ENCODE data around the gene TUBGCP6. TPM values are rescaled to one million over a fixed set of nuclear protein-coding genes. Genes with fewer than 3 reads are reported as not detected.
A peak's percentile ranks its signal among the peaks of the same experiment; 100 is the strongest.

Gene TUBGCP6
- total and polyA plus RNA-seq, 8 donors = 37.8 to 112 (median 50.2) TPM

DNA sequence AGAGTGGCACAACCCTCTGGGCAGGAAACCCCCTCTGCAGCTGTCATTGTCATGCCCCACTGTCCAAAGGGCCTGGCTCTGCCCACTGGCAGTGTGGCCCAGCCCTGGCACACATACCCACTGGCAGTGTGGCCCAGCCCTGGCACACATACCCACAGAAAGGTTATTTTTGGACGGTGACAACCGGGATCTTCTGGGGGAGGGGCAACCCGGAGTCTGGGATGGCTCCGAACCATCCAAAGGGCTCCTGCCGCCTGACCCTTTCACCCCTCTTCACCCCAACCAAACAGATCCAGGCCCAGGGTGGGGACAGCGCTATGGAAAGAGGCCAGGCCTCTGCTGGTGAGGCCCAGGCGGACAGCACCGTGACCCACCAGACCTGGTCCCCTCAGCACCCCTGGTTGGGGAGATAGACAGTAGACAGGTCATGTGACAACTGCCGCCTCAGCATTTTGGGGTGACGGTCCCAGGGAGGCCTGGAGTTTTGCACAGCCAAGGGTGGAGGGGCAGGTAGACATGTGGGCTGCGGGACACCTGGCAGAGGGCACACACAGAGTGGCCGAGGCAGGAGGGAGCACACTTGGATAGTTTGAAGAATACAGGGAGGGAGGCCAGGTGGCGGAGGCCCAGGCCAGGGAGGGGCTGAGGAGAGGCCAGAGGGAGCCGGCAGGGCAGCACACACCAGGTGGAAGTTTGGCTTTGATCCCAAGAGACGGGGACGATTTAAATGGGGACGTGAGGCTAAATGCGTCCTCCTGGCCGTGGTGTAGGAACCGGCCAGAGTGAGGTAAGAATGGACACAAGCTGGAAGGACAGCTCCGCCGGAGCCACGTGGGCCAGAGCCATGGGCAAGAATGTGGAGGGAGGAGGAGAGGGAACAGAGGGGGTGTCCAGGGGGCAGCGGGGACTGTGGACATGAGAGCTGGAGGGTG is 13.8 kb upstream of the TUBGCP6 start:
- H3K27me3 ChIP-seq = peaks cover 0 to 59% (median 21%) of the 10 kb centered on the region in 3 donors
- intact Hi-C loops (cut with DNase I; ENCODE audit: low total_unique reads) = loop anchor here (10.0 kb wide), 1 partner anchor 246 kb away; the partner anchor contains the start of genes LMF2 and NCAPH2
- 59 to 77% (median 63%) methylated on average over 23 to 24 of the region's 24 CpGs for WGBS, 5 donors
- H3K4me1 ChIP-seq = peaks cover 15 to 58% (median 54%) of the 10 kb centered on the region in 4 donors
- H3K4me3 ChIP-seq = no peak overlapping the region
- peak in 1 of 2 donors; percentile 56 for DNase-seq
- peaks cover 0 to 12% (median 4%) of the 10 kb centered on the region in 4 donors for H3K36me3 ChIP-seq
- TF ChIP-seq POLR2AphosphoS5 (IDR thresholded peaks at IDR 0.05) (no peak), EP300 (IDR thresholded peaks at IDR 0.05) (no peak), POLR2A (IDR thresholded peaks at IDR 0.05) (no peak)
- TF ChIP-seq, protein P1, sequence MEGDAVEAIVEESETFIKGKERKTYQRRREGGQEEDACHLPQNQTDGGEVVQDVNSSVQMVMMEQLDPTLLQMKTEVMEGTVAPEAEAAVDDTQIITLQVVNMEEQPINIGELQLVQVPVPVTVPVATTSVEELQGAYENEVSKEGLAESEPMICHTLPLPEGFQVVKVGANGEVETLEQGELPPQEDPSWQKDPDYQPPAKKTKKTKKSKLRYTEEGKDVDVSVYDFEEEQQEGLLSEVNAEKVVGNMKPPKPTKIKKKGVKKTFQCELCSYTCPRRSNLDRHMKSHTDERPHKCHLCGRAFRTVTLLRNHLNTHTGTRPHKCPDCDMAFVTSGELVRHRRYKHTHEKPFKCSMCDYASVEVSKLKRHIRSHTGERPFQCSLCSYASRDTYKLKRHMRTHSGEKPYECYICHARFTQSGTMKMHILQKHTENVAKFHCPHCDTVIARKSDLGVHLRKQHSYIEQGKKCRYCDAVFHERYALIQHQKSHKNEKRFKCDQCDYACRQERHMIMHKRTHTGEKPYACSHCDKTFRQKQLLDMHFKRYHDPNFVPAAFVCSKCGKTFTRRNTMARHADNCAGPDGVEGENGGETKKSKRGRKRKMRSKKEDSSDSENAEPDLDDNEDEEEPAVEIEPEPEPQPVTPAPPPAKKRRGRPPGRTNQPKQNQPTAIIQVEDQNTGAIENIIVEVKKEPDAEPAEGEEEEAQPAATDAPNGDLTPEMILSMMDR (IDR thresholded peaks at IDR 0.05) = no peak
- H3K9me3 ChIP-seq = no peaks in the 10 kb centered on the region
- H3K27ac ChIP-seq = no peak overlapping the region

DNA sequence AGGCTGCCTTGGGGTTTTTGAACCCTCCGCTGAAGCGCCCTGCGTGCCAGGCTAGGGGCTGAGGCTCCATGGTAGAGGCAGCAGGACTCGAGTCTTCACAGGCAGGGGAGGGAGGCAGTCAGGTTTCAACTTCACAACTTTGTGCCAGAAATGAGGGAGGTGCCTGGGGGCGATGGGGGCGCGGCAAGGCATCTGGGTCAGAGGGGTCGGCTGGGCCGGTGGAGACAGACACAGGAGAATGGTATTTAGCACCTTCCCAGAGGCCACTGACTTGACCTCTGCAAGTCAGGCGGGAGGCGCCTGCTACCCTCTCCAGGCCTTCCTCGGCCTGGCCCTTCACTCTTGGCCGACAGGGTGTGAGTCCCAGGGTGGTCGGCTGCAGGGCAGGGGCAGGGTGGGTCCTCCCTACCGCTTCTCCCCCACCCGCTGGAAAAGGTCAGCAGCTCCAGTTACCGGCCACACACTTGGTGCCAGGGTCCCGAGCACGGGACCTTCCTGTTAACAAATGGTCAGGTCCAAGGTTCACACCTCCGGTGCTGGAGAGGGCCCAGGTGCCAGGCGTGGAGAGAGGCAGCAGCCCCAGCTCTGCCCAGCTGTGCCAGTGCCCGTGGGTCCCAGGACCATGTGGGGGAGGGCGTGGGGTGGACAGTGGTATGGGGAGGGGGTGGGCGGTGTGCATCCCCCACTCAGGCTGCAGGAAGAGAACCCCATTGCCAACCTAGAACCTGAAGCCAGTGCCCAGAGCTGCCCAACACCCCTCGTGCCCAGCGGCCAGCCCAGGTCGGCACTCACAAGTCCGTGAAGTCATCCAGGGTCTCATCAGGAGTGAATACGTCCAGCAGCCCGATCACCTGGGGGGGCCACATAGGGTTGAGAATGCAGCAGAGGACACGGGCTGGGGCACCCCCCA is 12.9 kb upstream of the TUBGCP6 start:
- H3K4me1 ChIP-seq = peaks cover 15 to 53% (median 49%) of the 10 kb centered on the region in 4 donors
- no peaks in the 10 kb centered on the region for H3K9me3 ChIP-seq
- no peak overlapping the region for H3K27ac ChIP-seq
- WGBS, 5 donors = 48 to 73% (median 55%) methylated on average over 19 to 31 of the region's 31 CpGs
- H3K27me3 ChIP-seq = peaks cover 0 to 50% (median 19%) of the 10 kb centered on the region in 3 donors
- H3K4me3 ChIP-seq = no peak overlapping the region
- peaks cover 0 to 12% (median 4%) of the 10 kb centered on the region in 4 donors for H3K36me3 ChIP-seq
- TF ChIP-seq POLR2A (IDR thresholded peaks at IDR 0.05) (no peak), EP300 (IDR thresholded peaks at IDR 0.05) (no peak), POLR2AphosphoS5 (IDR thresholded peaks at IDR 0.05) (no peak)
- TF ChIP-seq, protein P1 (IDR thresholded peaks at IDR 0.05) = no peak
- DNase-seq = peak in 1 of 2 donors; percentile 64
- intact Hi-C loops (cut with DNase I; ENCODE audit: low total_unique reads) = loop anchor here (10.0 kb wide), 1 partner anchor 247 kb away; the partner anchor contains the start of genes LMF2 and NCAPH2

DNA sequence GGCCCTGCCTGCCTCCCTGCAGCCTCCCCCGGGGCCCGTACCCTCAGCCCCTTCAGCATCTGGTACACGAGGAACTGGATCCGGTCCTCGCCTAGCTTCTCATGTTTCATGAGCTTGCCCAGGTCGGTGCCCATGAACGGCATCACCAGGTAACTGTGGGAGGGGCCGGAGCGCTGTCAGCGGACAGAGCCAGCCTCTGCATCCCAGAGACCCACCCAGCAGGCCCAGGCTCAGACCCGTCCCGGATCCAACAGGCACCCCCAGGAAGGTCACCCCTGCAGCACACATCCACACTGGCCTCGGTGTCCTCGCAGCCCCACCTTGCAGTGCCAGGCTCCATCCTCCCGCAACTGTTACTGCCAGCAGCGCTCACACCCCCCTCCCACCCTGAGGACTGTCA is 12.2 kb upstream of the TUBGCP6 start:
- Histone ChIP-seq H3K36me3 (peaks cover 0 to 12% (median 4%) of the 10 kb centered on the region in 4 donors), H3K9me3 (no peaks in the 10 kb centered on the region), H3K4me1 (peaks cover 14 to 47% (median 46%) of the 10 kb centered on the region in 4 donors), H3K27me3 (peaks cover 0 to 43% (median 12%) of the 10 kb centered on the region in 3 donors), H3K27ac (no peak overlapping the region), H3K4me3 (no peak overlapping the region)
- WGBS, 5 donors = 63 to 73% (median 69%) methylated on average over 16 of the region's 16 CpGs
- intact Hi-C loops (cut with DNase I; ENCODE audit: low total_unique reads) = loop anchor here (10.0 kb wide), 1 partner anchor 248 kb away; the partner anchor contains the start of genes LMF2 and NCAPH2
- DNase-seq = no peak
- no peak for TF ChIP-seq POLR2AphosphoS5 (IDR thresholded peaks at IDR 0.05)

DNA sequence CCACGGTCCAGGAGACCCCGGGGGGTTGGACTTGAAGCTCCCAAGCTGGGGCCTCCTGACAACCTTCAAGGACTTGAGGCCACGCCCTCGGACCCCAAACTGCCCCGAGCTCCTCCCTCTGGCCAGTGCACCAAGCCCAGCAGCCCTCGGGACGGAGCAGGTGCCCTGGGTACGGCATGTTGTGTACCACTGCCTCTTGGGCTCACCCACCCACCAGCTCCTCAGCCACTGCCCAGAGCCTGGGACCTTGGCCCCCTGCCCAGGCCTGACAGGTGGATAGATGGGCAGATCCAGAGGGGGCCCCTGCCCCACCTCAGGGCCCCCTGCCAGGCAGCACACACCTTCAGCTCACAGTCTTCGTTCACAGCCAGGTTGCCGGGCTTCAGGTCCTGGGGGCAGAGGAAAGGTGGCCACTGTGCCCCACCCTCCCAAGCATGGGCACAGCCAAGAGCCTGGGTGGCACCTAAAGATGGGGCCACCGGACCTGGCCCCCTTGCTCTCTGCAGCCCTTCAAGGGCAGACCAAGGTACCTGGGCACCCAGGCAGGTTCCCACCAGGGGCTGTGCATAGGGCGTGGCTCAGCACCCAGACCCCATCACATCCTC is 11.5 kb upstream of the TUBGCP6 start:
- Histone ChIP-seq H3K4me3 (no peak overlapping the region), H3K9me3 (no peaks in the 10 kb centered on the region), H3K27ac (no peak overlapping the region), H3K36me3 (peaks cover 0 to 12% (median 4%) of the 10 kb centered on the region in 4 donors), H3K27me3 (peaks cover 0 to 36% (median 8%) of the 10 kb centered on the region in 3 donors), H3K4me1 (peaks cover 14 to 49% (median 48%) of the 10 kb centered on the region in 4 donors)
- no peak for DNase-seq
- WGBS, 5 donors = 74 to 83% (median 82%) methylated on average over 8 to 12 of the region's 12 CpGs
- TF ChIP-seq EP300 (IDR thresholded peaks at IDR 0.05) = no peak
- TF ChIP-seq, protein P1 (IDR thresholded peaks at IDR 0.05) = no peak
- TF ChIP-seq POLR2AphosphoS5 (IDR thresholded peaks at IDR 0.05) = no peak
- TF ChIP-seq POLR2A (IDR thresholded peaks at IDR 0.05) = no peak
- intact Hi-C loops (cut with DNase I; ENCODE audit: low total_unique reads) = loop anchor here (10.0 kb wide), 1 partner anchor 248 kb away; the partner anchor contains the start of genes LMF2 and NCAPH2

Data from stomach (tissue), 9 donors.